HEK293 (cell line): ENCODE results near the gene ARHGAP26.

Experiments used
- AEBP2 ChIP-seq: fragments of 450-650 bp; formaldehyde crosslinking; IDR thresholded peaks from 2 replicates; pipeline ENCODE4 v1.5.1; 2016; ENCODE audit warnings: missing biosample characterization, missing genetic modification characterization, borderline replicate concordance
- HOXA7 ChIP-seq: sonication (generic); formaldehyde crosslinking; IDR thresholded peaks from 2 replicates; pipeline ENCODE4 v1.8.1; 2022; ENCODE audit warnings: missing genetic modification reagents, borderline replicate concordance
- ZNF248 ChIP-seq: fragments of 450-650 bp; formaldehyde crosslinking; IDR thresholded peaks from 2 replicates; pipeline ENCODE4 v1.5.1; 2017; ENCODE audit warnings: missing biosample characterization, missing genetic modification characterization

GRCh38 chr5:143078971-143079370, 308.8 kb downstream of the ARHGAP26 start:
- no peak for TF ChIP-seq ZNF248 (tag by site-specific recombination)
- TF ChIP-seq AEBP2 = no peak
- no peak for TF ChIP-seq HOXA7 (CRISPR knock-in tag)
